ENCODE data around the gene EXT2.

DNA sequence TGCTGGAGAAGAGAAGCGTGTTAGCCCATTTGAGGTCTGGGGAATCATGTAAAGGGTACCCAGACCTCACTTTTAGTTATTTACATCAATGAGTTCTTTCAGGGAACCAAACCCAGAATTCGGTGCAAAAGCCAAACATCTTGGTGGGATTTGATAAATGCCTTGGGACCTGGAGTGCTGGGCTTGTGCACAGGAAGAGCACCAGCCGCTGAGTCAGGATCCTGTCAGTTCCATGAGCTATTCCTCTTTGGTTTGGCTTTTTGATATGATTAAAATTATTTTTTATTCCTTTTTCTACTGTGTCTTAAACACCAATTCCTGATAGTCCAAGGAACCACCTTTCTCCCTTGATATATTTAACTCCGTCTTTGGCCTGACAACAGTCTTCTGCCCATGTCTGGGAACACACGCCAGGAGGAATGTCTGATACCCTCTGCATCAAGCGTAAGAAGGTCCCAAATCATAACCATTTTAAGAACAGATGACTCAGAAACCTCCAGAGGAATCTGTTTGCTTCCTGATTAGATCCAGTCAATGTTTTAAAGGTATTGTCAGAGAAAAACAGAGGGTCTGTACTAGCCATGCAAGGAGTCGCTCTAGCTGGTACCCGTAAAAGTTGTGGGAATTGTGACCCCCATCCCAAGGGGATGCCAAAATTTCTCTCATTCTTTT is 149.3 kb downstream of the EXT2 start:
- TF ChIP-seq, protein P1, sequence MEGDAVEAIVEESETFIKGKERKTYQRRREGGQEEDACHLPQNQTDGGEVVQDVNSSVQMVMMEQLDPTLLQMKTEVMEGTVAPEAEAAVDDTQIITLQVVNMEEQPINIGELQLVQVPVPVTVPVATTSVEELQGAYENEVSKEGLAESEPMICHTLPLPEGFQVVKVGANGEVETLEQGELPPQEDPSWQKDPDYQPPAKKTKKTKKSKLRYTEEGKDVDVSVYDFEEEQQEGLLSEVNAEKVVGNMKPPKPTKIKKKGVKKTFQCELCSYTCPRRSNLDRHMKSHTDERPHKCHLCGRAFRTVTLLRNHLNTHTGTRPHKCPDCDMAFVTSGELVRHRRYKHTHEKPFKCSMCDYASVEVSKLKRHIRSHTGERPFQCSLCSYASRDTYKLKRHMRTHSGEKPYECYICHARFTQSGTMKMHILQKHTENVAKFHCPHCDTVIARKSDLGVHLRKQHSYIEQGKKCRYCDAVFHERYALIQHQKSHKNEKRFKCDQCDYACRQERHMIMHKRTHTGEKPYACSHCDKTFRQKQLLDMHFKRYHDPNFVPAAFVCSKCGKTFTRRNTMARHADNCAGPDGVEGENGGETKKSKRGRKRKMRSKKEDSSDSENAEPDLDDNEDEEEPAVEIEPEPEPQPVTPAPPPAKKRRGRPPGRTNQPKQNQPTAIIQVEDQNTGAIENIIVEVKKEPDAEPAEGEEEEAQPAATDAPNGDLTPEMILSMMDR (IDR thresholded peaks at IDR 0.05), result no peak
- no peak for TF ChIP-seq POLR2A (IDR thresholded peaks at IDR 0.05)
